Left renal pelvis (tissue), 4 donors: ENCODE measurements around the gene SFMBT1. TPM values are rescaled to one million over a fixed set of nuclear protein-coding genes. Genes with fewer than 3 reads are reported as not detected.

Experiments used
- DNase-seq, 4 donors: peaks; one replicate each; pipeline ENCODE4 v3.0.0-alpha.2; 2013; ENCODE audit warnings: low read depth in 4 of 4, low spot score in 3 of 4
- polyA plus RNA-seq, 4 donors: library from polyadenylated mRNA; unstranded; fragments of 120-200 nt; gene quantifications; one replicate each; pipeline ENCODE4 v1.2.1, GENCODE V29; 2013; ENCODE audit not compliant: insufficient read length in 4 of 4

SFMBT1 gene
- polyA plus RNA-seq, 4 donors: 7.7 to 10.9 (median 10.0) TPM

- no peak for DNase-seq
Observed at GRCh38 chr3:52891615-52892081, 154.2 kb downstream of the SFMBT1 start.

GRCh38 chr3:52891164-52891563, 154.7 kb downstream of the SFMBT1 start:
- DNase-seq: no peak

GRCh38 chr3:52890735-52891134, 155.1 kb downstream of the SFMBT1 start:
- no peak for DNase-seq

GRCh38 chr3:52889901-52890300, 156.0 kb downstream of the SFMBT1 start:
- DNase-seq: no peak

GRCh38 chr3:52887166-52887565, 158.7 kb downstream of the SFMBT1 start:
- no peak for DNase-seq

GRCh38 chr3:52886049-52886730, 159.7 kb downstream of the SFMBT1 start:
- no peak for DNase-seq

GRCh38 chr3:52882377-52882776, 163.5 kb downstream of the SFMBT1 start:
- no peak for DNase-seq

- no peak for DNase-seq
Observed at GRCh38 chr3:52881871-52882270, 164.0 kb downstream of the SFMBT1 start.

- DNase-seq: no peak
Observed at GRCh38 chr3:52880474-52880873, 165.4 kb downstream of the SFMBT1 start.

- DNase-seq: no peak
Observed at GRCh38 chr3:52880047-52880446, 165.8 kb downstream of the SFMBT1 start.

GRCh38 chr3:52879581-52879980, 166.3 kb downstream of the SFMBT1 start:
- no peak for DNase-seq

- DNase-seq: no peak
Observed at GRCh38 chr3:52879090-52879489, 166.8 kb downstream of the SFMBT1 start.

- no peak for DNase-seq
Observed at GRCh38 chr3:52877085-52877484, 168.8 kb downstream of the SFMBT1 start.

- no peak for DNase-seq
Observed at GRCh38 chr3:52874864-52875587, 170.8 kb downstream of the SFMBT1 start.

GRCh38 chr3:52874160-52874701, 171.6 kb downstream of the SFMBT1 start:
- DNase-seq: no peak

GRCh38 chr3:52873433-52874159, 172.3 kb downstream of the SFMBT1 start:
- no peak for DNase-seq

GRCh38 chr3:52872245-52872644, 173.6 kb downstream of the SFMBT1 start:
- no peak for DNase-seq

- DNase-seq: no peak
Observed at GRCh38 chr3:52871761-52872160, 174.1 kb downstream of the SFMBT1 start.

- no peak for DNase-seq
Observed at GRCh38 chr3:52870471-52870870, 175.4 kb downstream of the SFMBT1 start.

- DNase-seq: no peak
Observed at GRCh38 chr3:52866427-52866826, 179.4 kb downstream of the SFMBT1 start.

- DNase-seq: no peak
Observed at GRCh38 chr3:52865994-52866393, 179.9 kb downstream of the SFMBT1 start.
